Measurements from ENCODE around the gene CCDC33. TPM values are rescaled to one million over a fixed set of nuclear protein-coding genes. Genes with fewer than 3 reads are reported as not detected.

Gene CCDC33
- total RNA-seq, 4 donors from 2014 or later, result 0.13 TPM; not detected in 3

DNA sequence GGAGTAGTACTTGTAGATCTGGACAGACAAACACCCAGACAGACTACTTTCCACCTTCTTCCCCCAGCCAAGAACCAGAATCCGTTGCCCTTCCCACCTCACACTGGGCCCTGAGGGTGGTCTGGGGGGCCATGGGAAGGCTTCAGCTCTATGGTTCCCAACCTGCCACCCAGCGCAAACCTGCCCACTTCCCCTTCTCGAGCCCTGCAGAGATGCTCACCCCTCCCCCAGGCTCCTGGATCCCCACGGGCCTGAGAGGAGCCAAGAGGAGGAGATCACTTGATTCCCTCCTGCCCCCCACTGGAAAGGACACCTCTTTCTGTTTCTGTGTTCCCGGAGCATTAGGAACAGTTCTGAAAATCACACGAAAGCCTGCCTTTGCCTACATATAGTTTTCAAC is 42.2 kb upstream of the CCDC33 start:
- TF ChIP-seq, protein P1, sequence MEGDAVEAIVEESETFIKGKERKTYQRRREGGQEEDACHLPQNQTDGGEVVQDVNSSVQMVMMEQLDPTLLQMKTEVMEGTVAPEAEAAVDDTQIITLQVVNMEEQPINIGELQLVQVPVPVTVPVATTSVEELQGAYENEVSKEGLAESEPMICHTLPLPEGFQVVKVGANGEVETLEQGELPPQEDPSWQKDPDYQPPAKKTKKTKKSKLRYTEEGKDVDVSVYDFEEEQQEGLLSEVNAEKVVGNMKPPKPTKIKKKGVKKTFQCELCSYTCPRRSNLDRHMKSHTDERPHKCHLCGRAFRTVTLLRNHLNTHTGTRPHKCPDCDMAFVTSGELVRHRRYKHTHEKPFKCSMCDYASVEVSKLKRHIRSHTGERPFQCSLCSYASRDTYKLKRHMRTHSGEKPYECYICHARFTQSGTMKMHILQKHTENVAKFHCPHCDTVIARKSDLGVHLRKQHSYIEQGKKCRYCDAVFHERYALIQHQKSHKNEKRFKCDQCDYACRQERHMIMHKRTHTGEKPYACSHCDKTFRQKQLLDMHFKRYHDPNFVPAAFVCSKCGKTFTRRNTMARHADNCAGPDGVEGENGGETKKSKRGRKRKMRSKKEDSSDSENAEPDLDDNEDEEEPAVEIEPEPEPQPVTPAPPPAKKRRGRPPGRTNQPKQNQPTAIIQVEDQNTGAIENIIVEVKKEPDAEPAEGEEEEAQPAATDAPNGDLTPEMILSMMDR (IDR thresholded peaks at IDR 0.05), result no peak
- TF ChIP-seq POLR2A (IDR thresholded peaks at IDR 0.05), result no peak
- no peak for DNase-seq
- Histone ChIP-seq H3K36me3 (no peaks in the 10 kb centered on the region), H3K27me3 (no peaks in the 10 kb centered on the region), H3K9me3 (no peaks in the 10 kb centered on the region), H3K27ac (no peak overlapping the region), H3K4me1 (peaks cover 0 to 42% of the 10 kb centered on the region in 2 donors), H3K4me3 (replicated peaks in 1 of 3) (no peak overlapping the region)
- intact Hi-C loops (cut with DNase I), result no loop called here
- 82 to 89% methylated on average over 6 of the region's 6 CpGs for WGBS, 2 donors

- no peak for TF ChIP-seq POLR2A (IDR thresholded peaks at IDR 0.05)
- TF ChIP-seq, protein P1 (IDR thresholded peaks at IDR 0.05), result no peak
- peaks cover 0 to 52% of the 10 kb centered on the region in 2 donors for H3K4me1 ChIP-seq
- DNase-seq, result no peak
- no peaks in the 10 kb centered on the region for H3K9me3 ChIP-seq
- no peaks in the 10 kb centered on the region for H3K36me3 ChIP-seq
- H3K27me3 ChIP-seq, result no peaks in the 10 kb centered on the region
- WGBS, 2 donors, result 97 to 98% methylated on average over 10 to 13 of the region's 13 CpGs
- intact Hi-C loops (cut with DNase I), result no loop called here
- H3K4me3 ChIP-seq (replicated peaks in 1 of 3), result no peak overlapping the region
- no peak overlapping the region for H3K27ac ChIP-seq
Observed at GRCh38 chr15:74194572-74195559, 41.3 kb upstream of the CCDC33 start.

GRCh38 chr15:74196175-74196574 is 40.0 kb upstream of the CCDC33 start:
- WGBS, 2 donors, result 48 to 67% methylated on average over 3 to 5 of the region's 7 CpGs
- H3K27ac ChIP-seq, result no peak overlapping the region
- no peaks in the 10 kb centered on the region for H3K36me3 ChIP-seq
- peaks cover 5 to 65% of the 10 kb centered on the region in 2 donors for H3K4me1 ChIP-seq
- no peaks in the 10 kb centered on the region for H3K9me3 ChIP-seq
- DNase-seq, result peak; percentile 19 to 26
- no peaks in the 10 kb centered on the region for H3K27me3 ChIP-seq
- intact Hi-C loops (cut with DNase I), result no loop called here
- no peak overlapping the region for H3K4me3 ChIP-seq (replicated peaks in 1 of 3)
- TF ChIP-seq, protein P1 (IDR thresholded peaks at IDR 0.05), result no peak
- no peak for TF ChIP-seq POLR2A (IDR thresholded peaks at IDR 0.05)

DNA sequence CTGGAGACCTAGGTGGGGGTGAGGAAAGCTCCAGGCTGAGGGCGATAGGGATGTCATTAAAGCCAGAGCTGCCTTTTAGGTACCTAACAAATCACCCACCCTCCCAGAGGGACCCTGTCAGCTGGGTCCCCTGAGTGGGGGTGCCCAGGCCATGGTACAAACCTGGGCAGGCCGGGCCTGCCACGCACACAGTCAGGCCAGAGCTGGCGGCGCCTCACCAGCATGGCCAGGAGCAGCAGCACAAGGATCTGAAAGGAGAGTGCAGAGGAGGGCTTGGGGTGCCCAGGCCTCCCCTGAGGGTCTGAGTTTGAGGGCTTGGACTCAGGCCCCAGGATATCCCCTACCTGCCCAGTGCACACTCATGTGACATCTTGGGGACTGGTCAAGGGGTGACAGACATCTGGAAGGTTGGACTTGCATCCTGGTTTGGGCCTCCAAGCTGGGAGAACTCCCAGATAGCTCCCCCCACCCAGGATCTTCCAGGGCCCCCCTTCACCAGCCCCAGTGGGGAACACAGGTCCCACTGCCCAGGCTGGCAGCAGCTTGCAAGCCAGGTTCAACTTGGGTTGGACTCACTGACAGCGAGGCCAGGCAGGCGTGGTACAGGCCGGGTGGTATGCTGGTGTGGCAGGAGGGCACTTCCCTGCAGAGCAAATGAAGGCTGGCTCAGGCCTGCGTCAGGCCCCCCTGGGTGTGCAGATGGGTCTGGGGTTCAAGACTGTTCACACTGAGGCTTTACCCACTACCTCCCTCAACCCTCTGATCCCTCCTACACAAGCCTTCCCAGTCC is 38.8 kb upstream of the CCDC33 start:
- H3K27ac ChIP-seq, result no peak overlapping the region
- no peak for DNase-seq
- TF ChIP-seq, protein P1 (IDR thresholded peaks at IDR 0.05), result no peak
- no peak for TF ChIP-seq POLR2A (IDR thresholded peaks at IDR 0.05)
- H3K36me3 ChIP-seq, result no peaks in the 10 kb centered on the region
- intact Hi-C loops (cut with DNase I), result no loop called here
- no peaks in the 10 kb centered on the region for H3K27me3 ChIP-seq
- 94 to 100% methylated on average over 2 to 3 of the region's 9 CpGs for WGBS, 2 donors
- H3K4me1 ChIP-seq, result peaks cover 5 to 64% of the 10 kb centered on the region in 2 donors
- H3K9me3 ChIP-seq, result no peaks in the 10 kb centered on the region
- no peak overlapping the region for H3K4me3 ChIP-seq (replicated peaks in 1 of 3)
